Right ventricle myocardium superior (tissue), 1 donor: ENCODE results near the gene NHERF2. TPM values are rescaled to one million over a fixed set of nuclear protein-coding genes. Genes with fewer than 3 reads are reported as not detected.

Experiments
- ATAC-seq: fragments of 200-7000 bp; cut with Tn5 transposase; one replicate; pipeline ENCODE4 v1.9.1; 2020; ENCODE audit warnings: mild to moderate bottlenecking; ENCODE audit not compliant: poor library complexity
- DNase-seq: peaks from one replicate; pipeline ENCODE4 v3.0.0-alpha.2; 2020
- intact Hi-C: fragments of 100-400 bp; cut with DNase I; formaldehyde crosslinking; loops from one replicate; pipeline ENCODE4 v1.11.2; 2022
- total RNA-seq: library from RNA; stranded (reverse); fragmentation: NEBNext Ultra II Directional; extraction: Animal tissue kit (Norgen Biotek cat#: 25700); gene quantifications from one replicate; pipeline ENCODE4 v1.2.1, GENCODE V29; 2021
- donor health status: DM: no; HTN: yes; CAD: no; lungs with severe emphysema.

The NHERF2 gene
- total RNA-seq, 1 donor from 2014 or later, result 258 TPM

- DNase-seq (no peak), ATAC-seq (no peak)
- intact Hi-C loops, result no loop called here
These were observed 19.5 kb downstream of the NHERF2 start for GRCh38 chr16:2045965-2046892.

- intact Hi-C loops, result no loop called here
These were observed 20.2 kb downstream of the NHERF2 start for GRCh38 chr16:2046893-2047329.

GRCh38 chr16:2047330-2048115 lies 20.8 kb downstream of the NHERF2 start, which contains the start of the genes NTHL1 and TSC2:
Gene NTHL1, minus strand, starts transcription at chr16:2047834. Its CDS starts 11 bp downstream, at chr16:2047823.
Gene TSC2, plus strand, starts transcription at chr16:2047985. Its CDS starts 631 bp downstream, at chr16:2048616.
- ATAC-seq, result peak; percentile 98
- intact Hi-C loops, result no loop called here
- DNase-seq, result peak; percentile 98

More at GRCh38 chr16:2046893-2047329, 20.2 kb downstream of the NHERF2 start:
- no peak for ATAC-seq
- DNase-seq, result no peak

GRCh38 chr16:2048116-2048543 lies 21.4 kb downstream of the NHERF2 start:
- DNase-seq (no peak), ATAC-seq (no peak)
- intact Hi-C loops, result no loop called here

GRCh38 chr16:2053211-2053610 lies 26.5 kb downstream of the NHERF2 start:
- intact Hi-C loops, result no loop called here
- no peak for DNase-seq
- ATAC-seq, result no peak

- DNase-seq (no peak), ATAC-seq (no peak)
- intact Hi-C loops, result no loop called here
These were observed 27.2 kb downstream of the NHERF2 start for GRCh38 chr16:2053897-2054296.

- ATAC-seq (no peak), DNase-seq (no peak)
- intact Hi-C loops, result no loop called here
These were observed 28.0 kb downstream of the NHERF2 start for GRCh38 chr16:2054543-2055245.

GRCh38 chr16:2056077-2056476 lies 29.4 kb downstream of the NHERF2 start:
- ATAC-seq, result peak; percentile 28
- intact Hi-C loops, result no loop called here
- DNase-seq, result no peak

- ATAC-seq (no peak), DNase-seq (no peak)
- intact Hi-C loops, result no loop called here
These were observed 30.1 kb downstream of the NHERF2 start for GRCh38 chr16:2056681-2057407.

GRCh38 chr16:2057438-2057837 lies 30.7 kb downstream of the NHERF2 start:
- intact Hi-C loops, result no loop called here
- ATAC-seq (no peak), DNase-seq (no peak)

- ATAC-seq, result no peak
- intact Hi-C loops, result no loop called here
- no peak for DNase-seq
These were observed 31.7 kb downstream of the NHERF2 start for GRCh38 chr16:2058420-2058819.

- DNase-seq (no peak), ATAC-seq (no peak)
- intact Hi-C loops, result no loop called here
These were observed 32.2 kb downstream of the NHERF2 start for GRCh38 chr16:2058872-2059271.

GRCh38 chr16:2060346-2060745 lies 33.6 kb downstream of the NHERF2 start:
- intact Hi-C loops, result no loop called here
- ATAC-seq, result no peak

GRCh38 chr16:2061023-2061422 lies 34.3 kb downstream of the NHERF2 start:
- intact Hi-C loops, result no loop called here

More at GRCh38 chr16:2060346-2060745, 33.6 kb downstream of the NHERF2 start:
- no peak for DNase-seq

GRCh38 chr16:2061526-2061925 lies 34.8 kb downstream of the NHERF2 start:
- intact Hi-C loops, result no loop called here
- DNase-seq (no peak), ATAC-seq (no peak)

More at GRCh38 chr16:2061023-2061422, 34.3 kb downstream of the NHERF2 start:
- ATAC-seq (no peak), DNase-seq (no peak)

- intact Hi-C loops, result no loop called here
- DNase-seq (no peak), ATAC-seq (no peak)
These were observed 36.1 kb downstream of the NHERF2 start for GRCh38 chr16:2062801-2063200.

GRCh38 chr16:2063861-2064260 lies 37.2 kb downstream of the NHERF2 start:
- ATAC-seq (no peak), DNase-seq (no peak)
- intact Hi-C loops, result no loop called here

GRCh38 chr16:2064368-2064945 lies 37.8 kb downstream of the NHERF2 start:
- no peak for ATAC-seq
- no peak for DNase-seq
- intact Hi-C loops, result no loop called here
